Mucosa of descending colon (tissue), 3 donors: Measurements from ENCODE around the gene TBC1D7. TPM values are rescaled to one million over a fixed set of nuclear protein-coding genes. Genes with fewer than 3 reads are reported as not detected.

Source experiments
- ATAC-seq: fragments of 200-7000 bp; cut with Tn5 transposase; one replicate; pipeline ENCODE4 v1.9.1; 2020; ENCODE audit warnings: mild to moderate bottlenecking, moderate library complexity
- DNase-seq, 3 donors: peaks; one replicate each; pipeline ENCODE4 v3.0.0-alpha.2; 2020
- H3K36me3 ChIP-seq: fragments of 200-600 bp; one replicate; pipeline ENCODE4 v1.8.0; 2021; ENCODE audit warnings: low read depth, mild to moderate bottlenecking
- H3K4me1 ChIP-seq: fragments of 200-600 bp; one replicate; pipeline ENCODE4 v1.8.0; 2021; ENCODE audit warnings: low read depth, mild to moderate bottlenecking
- H3K4me3 ChIP-seq: fragments of 200-600 bp; one replicate; pipeline ENCODE4 v1.8.0; 2021; ENCODE audit warnings: mild to moderate bottlenecking
- H3K9me3 ChIP-seq: fragments of 200-600 bp; one replicate; pipeline ENCODE4 v1.8.0; 2021; ENCODE audit warnings: mild to moderate bottlenecking
- CTCF ChIP-seq: fragments of 200-600 bp; IDR thresholded peaks from one replicate; pipeline ENCODE4 v1.8.0; 2022; ENCODE audit warnings: antibody characterized with exemption, mild to moderate bottlenecking
- intact Hi-C, 2 donors: fragments of 100-400 bp; cut with DNase I in 1 of 2; cut with micrococcal nuclease in 1 of 2; formaldehyde crosslinking; loops; one replicate each; pipeline versions ENCODE4 v1.11.0 to v1.11.1; 2022; cut with DNase I, micrococcal nuclease
- total RNA-seq, 3 donors: library from RNA; stranded (reverse); fragmentation: NEBNext Ultra II Directional in 2 of 3; extraction: Animal tissue kit (Norgen Biotek cat#: 25700) in 2 of 3; gene quantifications; one replicate each; pipeline versions ENCODE4 v1.2.1 to v1.2.4, GENCODE V29; 2021 to 2023
- donor health status: DM: no; HTN: no; CAD: no; lungs with moderate emphysema.
- donor health status: DM: no; HTN: no; CAD: no.
- donor health status: DM: no; HTN: yes; CAD: no.

Gene TBC1D7
- total RNA-seq, 3 donors from 2014 or later, result 14.0 to 25.7 (median 22.4) TPM

GRCh38 chr6:13373488-13373886 lies 45.1 kb upstream of the TBC1D7 start:
- Histone ChIP-seq H3K4me1 (peaks cover under 1% of the 10 kb centered on the region), H3K36me3 (no peaks in the 10 kb centered on the region), H3K9me3 (no peaks in the 10 kb centered on the region), H3K4me3 (no peak overlapping the region)
- TF ChIP-seq CTCF, result no peak
- DNase-seq (no peak), ATAC-seq (no peak)
- intact Hi-C loops, result no loop called here

GRCh38 chr6:13372688-13373487 lies 44.6 kb upstream of the TBC1D7 start:
- H3K36me3 ChIP-seq, result no peaks in the 10 kb centered on the region
- intact Hi-C loops, result no loop called here
- no peak overlapping the region for H3K4me3 ChIP-seq
- ATAC-seq (no peak), DNase-seq (no peak)
- no peaks in the 10 kb centered on the region for H3K4me1 ChIP-seq
- no peak for TF ChIP-seq CTCF
- no peaks in the 10 kb centered on the region for H3K9me3 ChIP-seq

- Histone ChIP-seq H3K9me3 (no peaks in the 10 kb centered on the region), H3K4me3 (no peak overlapping the region), H3K4me1 (no peaks in the 10 kb centered on the region), H3K36me3 (no peaks in the 10 kb centered on the region)
- DNase-seq, result no peak
- no peak for TF ChIP-seq CTCF
- intact Hi-C loops, result no loop called here
- no peak for ATAC-seq
Measured at GRCh38 chr6:13372076-13372475, 43.7 kb upstream of the TBC1D7 start.

GRCh38 chr6:13371421-13372072 lies 43.2 kb upstream of the TBC1D7 start:
- intact Hi-C loops, result no loop called here
- H3K36me3 ChIP-seq, result no peaks in the 10 kb centered on the region
- no peak for TF ChIP-seq CTCF
- no peaks in the 10 kb centered on the region for H3K9me3 ChIP-seq
- DNase-seq (no peak), ATAC-seq (no peak)
- no peaks in the 10 kb centered on the region for H3K4me1 ChIP-seq
- H3K4me3 ChIP-seq, result no peak overlapping the region

DNA sequence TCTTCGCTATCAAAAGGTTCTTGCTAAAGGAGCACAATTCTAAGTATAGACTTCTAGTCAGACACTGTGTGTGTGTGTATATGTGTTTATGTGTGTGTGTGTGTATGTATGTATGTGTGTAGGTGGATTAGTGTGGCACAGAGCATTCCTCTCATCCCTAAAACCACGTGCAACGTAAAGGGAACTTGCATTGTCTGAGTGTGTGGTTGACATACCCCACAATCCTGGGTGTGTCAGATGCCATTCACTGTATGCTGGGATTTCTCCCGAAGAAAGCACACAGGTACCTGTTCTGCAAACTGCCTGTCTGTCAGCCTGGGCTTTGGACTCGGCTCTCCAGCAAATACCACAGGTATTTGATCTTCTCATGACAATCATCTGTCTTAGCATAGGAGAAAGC lies 42.3 kb upstream of the TBC1D7 start:
- H3K4me3 ChIP-seq, result no peak overlapping the region
- no peaks in the 10 kb centered on the region for H3K4me1 ChIP-seq
- no peak for DNase-seq
- TF ChIP-seq CTCF, result no peak
- intact Hi-C loops, result no loop called here
- ATAC-seq, result no peak
- H3K36me3 ChIP-seq, result no peaks in the 10 kb centered on the region
- H3K9me3 ChIP-seq, result no peaks in the 10 kb centered on the region
